ENCODE measurements around the gene RASSF8. TPM values are rescaled to one million over a fixed set of nuclear protein-coding genes. Genes with fewer than 3 reads are reported as not detected.
A peak's percentile ranks its signal among the peaks of the same experiment; 100 is the strongest.

Gene RASSF8
- total and polyA plus RNA-seq, 9 of the 15 experiments (the other 6 are each of a cell fraction or from before 2014, with no cell fraction given) = 0.01 to 0.36 (median 0.12) TPM; not detected in 1

- CTCF ChIA-PET (ENCODE audit: low intra/inter-chr PET ratio) = no interaction called here
- POLR2A ChIA-PET = no interaction called here
- no peak overlapping the region for H3K4me2 ChIP-seq (ENCODE audit: insufficient read depth, low read length)
Measured at GRCh38 chr12:26091822-26092221, 133.3 kb downstream of the RASSF8 start.

DNA sequence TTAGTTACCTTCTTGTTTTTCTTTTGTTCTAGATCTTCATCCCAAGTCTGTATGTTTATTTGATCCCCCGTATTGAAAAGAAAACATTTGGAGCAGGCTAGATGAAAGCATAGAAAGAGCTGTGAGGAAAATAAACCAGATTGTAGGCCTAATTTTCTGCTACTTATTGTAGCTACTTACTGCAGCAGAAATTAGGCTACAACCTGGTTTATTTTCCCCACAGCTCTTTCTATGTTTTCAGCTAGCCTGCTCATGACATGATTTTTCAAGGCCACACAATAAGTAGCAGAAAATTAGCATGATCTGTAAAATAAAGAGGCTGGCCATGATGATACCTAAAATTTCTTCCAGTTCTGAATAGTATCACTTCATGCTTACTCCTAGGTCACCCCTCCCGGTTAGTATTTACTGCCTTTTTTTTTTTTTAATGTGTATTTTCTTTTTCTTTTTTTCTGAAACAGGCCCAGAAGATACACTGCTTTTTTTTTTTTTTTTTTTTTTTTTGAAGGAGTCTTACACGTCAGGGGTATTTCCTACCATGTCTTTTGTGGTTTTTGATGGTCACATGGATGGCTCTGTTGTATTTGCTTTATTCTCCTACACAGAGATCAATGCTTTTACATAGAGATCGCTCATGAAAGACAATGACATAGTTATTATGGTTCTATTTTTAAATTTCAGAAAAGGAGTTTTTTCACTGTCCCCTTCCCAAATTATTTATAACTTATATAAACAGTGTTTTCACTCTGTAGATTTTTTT lies 134.0 kb downstream of the RASSF8 start:
- Histone ChIP-seq H3K27ac (ENCODE audit: extremely low read depth, low read depth, low read length) (no peak overlapping the region), H3K36me3 (ENCODE audit: control insufficient read depth, insufficient read depth, low read length) (no peaks in the 10 kb centered on the region), H4K20me1 (replicated peaks; ENCODE audit: control insufficient read depth, insufficient read depth, low read length) (no peaks in the 10 kb centered on the region), H2AFZ (ENCODE audit: low read depth, low read length) (no peak overlapping the region), H3K9me1 (ENCODE audit: control insufficient read depth, insufficient read depth, low read length) (no peaks in the 10 kb centered on the region), H3K79me2 (ENCODE audit: control insufficient read depth, insufficient read depth, low read length) (no peaks in the 10 kb centered on the region), H3K27me3 (ENCODE audit: control insufficient read depth in 2 of 2, insufficient read depth in 2 of 2, low read length in 2 of 2) (peaks cover 4 to 6% of the 10 kb centered on the region in 2 experiments; a peak in 3 of 5 replicates), H3K9me3 (replicated peaks; ENCODE audit: control insufficient read depth, insufficient read depth, low read depth, low read length) (no peaks in the 10 kb centered on the region), H3K4me1 (replicated peaks in 1 of 2; ENCODE audit: control insufficient read depth in 2 of 2, insufficient read depth in 2 of 2, low read length in 2 of 2) (no peaks in the 10 kb centered on the region), H3K4me3 (no peak overlapping the region), H3K4me2 (ENCODE audit: insufficient read depth, low read length) (no peak overlapping the region), H3K9ac (ENCODE audit: insufficient read depth in 1 of 2, low read depth in 2 of 2, low read length in 2 of 2) (no peak overlapping the region)
- no peak for TF ChIP-seq GATA2 (CRISPR knock-in tag; IDR thresholded peaks at IDR 0.05)
- no peak for TF ChIP-seq ARHGAP35 (IDR thresholded peaks at IDR 0.05; ENCODE audit: partially characterized antibody)
- TF ChIP-seq SIN3B (IDR thresholded peaks at IDR 0.05; ENCODE audit: low read depth) = no peak
- no peak for TF ChIP-seq ZBED1 (IDR thresholded peaks at IDR 0.05)
- ChIA-PET CTCF (ENCODE audit: low intra/inter-chr PET ratio) (no interaction called here), POLR2A (no interaction called here)
- no TSS peak for BruUV-seq (replicated peaks)
- FAIRE-seq (no peak), DNase-seq (ENCODE audit: extremely low read depth in 1 of 4, low spot score in 3 of 4) (no peak), ATAC-seq (no peak)
- in situ Hi-C loops (cut with MboI) = no loop called here
- intact Hi-C loops (cut with micrococcal nuclease) = loop anchor here (10.0 kb wide), 2 partner anchors 432 to 612 kb away; no protein-coding TSS in a partner anchor
- WGBS (ENCODE audit: insufficient coverage, low coverage, missing lambda C conversion rate) = 0% methylated on average over 3 of the region's 4 CpGs

More at GRCh38 chr12:26091822-26092221, 133.3 kb downstream of the RASSF8 start:
- ATAC-seq (no peak), FAIRE-seq (no peak), DNase-seq (ENCODE audit: extremely low read depth in 1 of 4, low spot score in 3 of 4) (no peak)
- no peak overlapping the region for H3K27ac ChIP-seq (ENCODE audit: extremely low read depth, low read depth, low read length)
- WGBS (ENCODE audit: insufficient coverage, low coverage, missing lambda C conversion rate) = under 1% methylated on average over 6 of the region's 6 CpGs
- H3K9me3 ChIP-seq (replicated peaks; ENCODE audit: control insufficient read depth, insufficient read depth, low read depth, low read length) = no peaks in the 10 kb centered on the region
- H3K4me3 ChIP-seq = no peak overlapping the region
- no peaks in the 10 kb centered on the region for H3K4me1 ChIP-seq (replicated peaks in 1 of 2; ENCODE audit: control insufficient read depth in 2 of 2, insufficient read depth in 2 of 2, low read length in 2 of 2)
- H3K9ac ChIP-seq (ENCODE audit: insufficient read depth in 1 of 2, low read depth in 2 of 2, low read length in 2 of 2) = no peak overlapping the region
- H3K36me3 ChIP-seq (ENCODE audit: control insufficient read depth, insufficient read depth, low read length) = no peaks in the 10 kb centered on the region
- TF ChIP-seq MIER1 (IDR thresholded peaks at IDR 0.05; ENCODE audit: low read depth) = no peak
- peak in 1 of 2 experiments; percentile 13; a peak in 1 of 4 replicates for TF ChIP-seq RAD21 (CRISPR knock-in tag; conservative IDR thresholded peaks at IDR 0.05 in 1 of 2, IDR thresholded peaks at IDR 0.05 in 1 of 2)
- no peak overlapping the region for H2AFZ ChIP-seq (ENCODE audit: low read depth, low read length)
- H4K20me1 ChIP-seq (replicated peaks; ENCODE audit: control insufficient read depth, insufficient read depth, low read length) = no peaks in the 10 kb centered on the region
- intact Hi-C loops (cut with micrococcal nuclease) (loop anchor here (10.0 kb wide), 2 partner anchors 433 to 613 kb away; no protein-coding TSS in a partner anchor), in situ Hi-C loops (cut with MboI) (no loop called here)
- H3K9me1 ChIP-seq (ENCODE audit: control insufficient read depth, insufficient read depth, low read length) = no peaks in the 10 kb centered on the region
- BruUV-seq (replicated peaks) = no TSS peak
- peaks cover 4 to 6% of the 10 kb centered on the region in 2 experiments; a peak in 3 of 5 replicates for H3K27me3 ChIP-seq (ENCODE audit: control insufficient read depth in 2 of 2, insufficient read depth in 2 of 2, low read length in 2 of 2)
- no peaks in the 10 kb centered on the region for H3K79me2 ChIP-seq (ENCODE audit: control insufficient read depth, insufficient read depth, low read length)
